Tibial nerve (tissue), 4 donors: Measurements from ENCODE around the gene DLK2.

ENCODE experiments used
- CTCF ChIP-seq, 5 experiments: fragments of 200-600 bp in 3 of 5; fragments of 450-650 bp in 2 of 5; sonication (generic) in 3 of 5; IDR thresholded peaks; one replicate each; pipeline ENCODE4 v1.5.1; 2016 to 2019; ENCODE audit warnings: antibody characterized with exemption in 5 of 5, mild to moderate bottlenecking in 3 of 5, moderate library complexity in 2 of 5
- EP300 ChIP-seq, 2 donors: sonication (generic); formaldehyde crosslinking; IDR thresholded peaks; one replicate each; pipeline ENCODE4 v1.6.1; 2017; ENCODE audit warnings: antibody characterized with exemption in 2 of 2, mild to moderate bottlenecking in 1 of 2
- POLR2A ChIP-seq, 2 donors: fragments of 450-650 bp; IDR thresholded peaks; one replicate each; pipeline ENCODE4 v1.6.1; 2017; ENCODE audit warnings: antibody characterized with exemption in 2 of 2, mild to moderate bottlenecking in 2 of 2, moderate library complexity in 2 of 2

- no peak for TF ChIP-seq POLR2A (IDR thresholded peaks at IDR 0.05)
- TF ChIP-seq CTCF (IDR thresholded peaks at IDR 0.05) = no peak
- TF ChIP-seq EP300 (IDR thresholded peaks at IDR 0.05) = no peak
Measured at GRCh38 chr6:43497689-43498088, 42.3 kb upstream of the DLK2 start.
